Measurements from ENCODE around the gene GRIA4.
"Not testable (repeated sequence)": the region's sequence is repeated elsewhere in the genome, so short reads cannot be mapped to it uniquely, and the experiment has no call there.

GRIA4 gene

DNA sequence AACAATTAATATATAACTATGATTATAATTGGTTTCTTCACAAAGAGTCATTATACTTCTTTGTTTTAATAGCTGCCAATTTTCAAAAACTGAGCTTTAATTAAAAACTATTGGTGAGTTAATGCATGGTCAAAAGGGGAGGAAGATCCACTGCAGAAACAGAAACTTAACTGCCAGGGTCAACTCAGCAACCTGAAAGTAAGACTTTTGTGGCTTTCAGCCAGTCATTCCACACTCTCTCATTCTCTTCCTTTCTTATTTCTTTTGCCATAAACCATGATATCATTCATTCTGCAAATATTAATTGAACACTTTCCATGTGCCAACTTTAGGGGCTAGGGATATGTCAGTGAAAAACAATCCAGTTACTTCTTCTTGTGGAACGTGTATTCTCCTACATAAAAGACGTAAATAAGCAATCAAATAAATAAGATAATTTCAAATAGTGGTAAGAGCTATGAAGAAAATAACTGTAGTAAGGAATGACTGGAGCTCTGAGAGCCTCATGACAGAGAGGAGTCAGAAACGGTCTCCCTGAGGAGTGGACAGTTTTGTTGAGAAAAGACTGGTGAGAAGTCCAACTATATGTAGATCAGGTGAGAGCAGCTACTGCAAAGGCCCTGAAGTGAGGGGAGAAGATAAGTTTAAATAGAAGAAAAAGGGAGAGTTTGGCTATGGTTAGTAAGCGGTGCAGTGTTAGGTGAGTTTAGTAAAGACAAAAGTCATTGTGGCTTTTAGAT lies 130.5 kb downstream of the GRIA4 start:
- Histone ChIP-seq H3K36me3 (ENCODE audit: control insufficient read depth, insufficient read depth, low read length) (no peaks in the 10 kb centered on the region), H3K27ac (ENCODE audit: insufficient read depth, low read depth, low read length, poor library complexity, severe bottlenecking) (no peak overlapping the region), H3K4me1 (ENCODE audit: control insufficient read depth, insufficient read depth, low read length) (no peaks in the 10 kb centered on the region), H3K27me3 (ENCODE audit: control insufficient read depth, insufficient read depth, low read length, poor library complexity, severe bottlenecking) (no peaks in the 10 kb centered on the region), H3K9me3 (ENCODE audit: control insufficient read depth, low read length) (no peaks in the 10 kb centered on the region), H3K4me3 (ENCODE audit: insufficient read depth, low read depth, low read length) (no peak overlapping the region)
- WGBS, 2 experiments: 95 to 96% methylated on average over 2 of the region's 4 CpGs

DNA sequence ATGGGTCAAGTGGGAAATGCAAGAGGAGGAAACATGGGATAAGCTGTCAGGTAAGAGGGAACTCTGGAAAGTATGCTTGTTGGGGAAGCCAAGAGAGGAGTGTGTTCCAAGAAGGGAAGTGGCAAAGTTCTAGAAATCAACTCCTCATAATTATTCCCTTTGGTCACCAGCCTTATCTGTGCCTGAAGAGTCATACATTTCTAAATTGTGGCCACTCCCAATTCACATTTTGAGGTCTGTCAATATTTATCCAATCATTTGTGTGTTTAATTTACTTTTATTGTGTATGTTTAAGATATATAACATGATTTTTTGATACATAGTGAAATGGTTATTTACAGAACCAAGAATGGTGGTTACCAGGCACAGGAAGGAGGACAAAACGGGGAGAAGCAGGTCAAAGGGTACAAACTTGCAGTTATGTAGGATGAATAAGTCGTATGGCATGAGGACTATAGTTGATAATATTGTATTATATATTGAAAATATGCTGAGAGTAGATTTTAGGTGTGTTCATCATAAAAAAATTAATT lies 131.7 kb downstream of the GRIA4 start:
- Histone ChIP-seq H3K9me3 (ENCODE audit: control insufficient read depth, low read length) (no peaks in the 10 kb centered on the region), H3K27me3 (ENCODE audit: control insufficient read depth, insufficient read depth, low read length, poor library complexity, severe bottlenecking) (no peaks in the 10 kb centered on the region), H3K27ac (ENCODE audit: insufficient read depth, low read depth, low read length, poor library complexity, severe bottlenecking) (no peak overlapping the region), H3K4me1 (ENCODE audit: control insufficient read depth, insufficient read depth, low read length) (no peaks in the 10 kb centered on the region), H3K36me3 (ENCODE audit: control insufficient read depth, insufficient read depth, low read length) (no peaks in the 10 kb centered on the region), H3K4me3 (ENCODE audit: insufficient read depth, low read depth, low read length) (no peak overlapping the region)
- 93 to 94% methylated on average over 2 of the region's 2 CpGs for WGBS, 2 experiments

DNA sequence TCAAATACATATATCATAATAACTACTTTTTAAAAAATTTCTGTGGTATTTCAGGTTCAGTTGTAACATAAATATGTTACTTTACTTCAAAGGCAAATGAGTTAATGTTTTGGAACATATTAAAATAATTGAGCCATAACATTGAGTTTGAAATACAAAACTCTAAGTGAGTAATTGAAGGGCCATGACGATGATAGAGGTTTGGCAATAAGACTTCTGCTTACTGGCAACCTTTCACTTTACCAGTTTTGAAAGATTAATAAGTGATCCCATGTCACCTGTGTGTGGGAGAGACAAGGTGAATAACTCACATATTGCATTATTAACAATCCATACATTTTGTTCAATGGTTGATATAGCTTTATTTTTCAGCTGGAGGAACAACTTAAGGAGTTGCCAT lies 144.4 kb downstream of the GRIA4 start:
- Histone ChIP-seq H3K36me3 (ENCODE audit: control insufficient read depth, insufficient read depth, low read length) (no peaks in the 10 kb centered on the region), H3K27ac (ENCODE audit: insufficient read depth, low read depth, low read length, poor library complexity, severe bottlenecking) (no peak overlapping the region), H3K27me3 (ENCODE audit: control insufficient read depth, insufficient read depth, low read length, poor library complexity, severe bottlenecking) (no peaks in the 10 kb centered on the region), H3K4me3 (ENCODE audit: insufficient read depth, low read depth, low read length) (no peak overlapping the region), H3K4me1 (ENCODE audit: control insufficient read depth, insufficient read depth, low read length) (no peaks in the 10 kb centered on the region), H3K9me3 (ENCODE audit: control insufficient read depth, low read length) (no peaks in the 10 kb centered on the region)
- 67 to 95% methylated on average over 1 of the region's 1 CpG for WGBS, 2 experiments

DNA sequence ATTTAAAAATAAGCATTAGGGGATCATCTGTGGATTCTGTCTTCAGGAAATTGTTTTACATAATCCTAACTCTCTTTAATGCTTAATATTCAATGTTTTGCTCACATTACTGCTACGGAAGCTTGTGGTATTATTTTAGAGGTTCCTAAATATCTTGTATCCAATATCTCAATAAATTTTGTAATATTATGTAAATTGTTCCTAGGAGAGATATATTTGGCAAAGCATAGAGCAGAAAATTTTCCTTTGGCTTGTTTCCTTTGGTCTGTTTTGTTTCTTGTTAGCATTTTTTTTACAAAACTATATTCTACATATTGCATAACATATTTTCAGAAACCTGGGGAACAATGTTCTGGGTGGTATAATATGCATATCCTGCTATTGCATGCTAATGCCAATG lies 144.8 kb downstream of the GRIA4 start:
- H3K4me3 ChIP-seq (ENCODE audit: insufficient read depth, low read depth, low read length): no peak overlapping the region
- no peaks in the 10 kb centered on the region for H3K36me3 ChIP-seq (ENCODE audit: control insufficient read depth, insufficient read depth, low read length)
- H3K4me1 ChIP-seq (ENCODE audit: control insufficient read depth, insufficient read depth, low read length): no peaks in the 10 kb centered on the region
- H3K9me3 ChIP-seq (ENCODE audit: control insufficient read depth, low read length): no peaks in the 10 kb centered on the region
- no peaks in the 10 kb centered on the region for H3K27me3 ChIP-seq (ENCODE audit: control insufficient read depth, insufficient read depth, low read length, poor library complexity, severe bottlenecking)
- no peak overlapping the region for H3K27ac ChIP-seq (ENCODE audit: insufficient read depth, low read depth, low read length, poor library complexity, severe bottlenecking)
- WGBS, 2 experiments: no CpG with 5 or more reads among the region's 1 CpG

DNA sequence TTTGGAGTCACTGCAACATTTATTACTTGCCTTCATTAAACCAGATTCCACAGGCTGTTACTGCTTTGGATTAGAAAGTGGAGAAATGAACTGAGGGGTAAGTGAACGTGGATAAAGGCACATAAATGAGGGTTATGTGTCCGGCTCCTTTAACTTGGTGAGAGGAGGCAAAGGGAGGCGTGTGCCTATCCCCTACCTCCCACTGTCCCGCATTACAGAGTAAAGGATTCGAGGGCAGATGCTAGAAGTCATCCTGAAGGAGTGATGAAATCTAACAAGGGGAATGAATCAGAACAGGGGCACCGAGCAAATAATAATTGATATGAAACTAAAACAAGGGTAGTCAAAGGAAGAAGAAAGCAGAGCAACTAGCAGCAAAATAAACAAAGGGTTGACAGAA lies 147.2 kb downstream of the GRIA4 start:
- WGBS, 2 experiments: 80% methylated on average over 6 of the region's 6 CpGs
- Histone ChIP-seq H3K36me3 (ENCODE audit: control insufficient read depth, insufficient read depth, low read length) (no peaks in the 10 kb centered on the region), H3K9me3 (ENCODE audit: control insufficient read depth, low read length) (no peaks in the 10 kb centered on the region), H3K4me3 (ENCODE audit: insufficient read depth, low read depth, low read length) (no peak overlapping the region), H3K27ac (ENCODE audit: insufficient read depth, low read depth, low read length, poor library complexity, severe bottlenecking) (no peak overlapping the region), H3K4me1 (ENCODE audit: control insufficient read depth, insufficient read depth, low read length) (no peaks in the 10 kb centered on the region), H3K27me3 (ENCODE audit: control insufficient read depth, insufficient read depth, low read length, poor library complexity, severe bottlenecking) (no peaks in the 10 kb centered on the region)

DNA sequence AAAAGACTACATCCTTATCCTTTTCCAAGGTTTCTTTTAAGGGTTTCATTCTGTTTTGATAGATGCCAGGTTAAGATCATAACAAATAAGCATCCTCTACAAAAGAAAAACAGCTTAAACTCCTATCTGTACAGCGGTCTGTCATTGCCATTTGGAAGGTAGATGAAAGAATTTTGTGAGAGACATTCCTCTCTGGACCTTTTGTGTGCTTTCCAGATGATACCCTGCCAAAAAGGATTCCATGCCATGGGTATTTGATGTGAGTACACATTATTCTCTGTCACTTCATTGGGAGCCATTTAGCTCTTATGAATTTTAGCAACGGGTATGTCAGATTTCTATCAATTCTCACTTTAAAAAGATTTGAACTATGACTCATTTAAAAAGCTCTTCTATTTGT lies 153.7 kb downstream of the GRIA4 start:
- Histone ChIP-seq H3K27me3 (ENCODE audit: control insufficient read depth, insufficient read depth, low read length, poor library complexity, severe bottlenecking) (no peaks in the 10 kb centered on the region), H3K4me1 (ENCODE audit: control insufficient read depth, insufficient read depth, low read length) (no peaks in the 10 kb centered on the region), H3K4me3 (ENCODE audit: insufficient read depth, low read depth, low read length) (no peak overlapping the region), H3K36me3 (ENCODE audit: control insufficient read depth, insufficient read depth, low read length) (no peaks in the 10 kb centered on the region), H3K27ac (ENCODE audit: insufficient read depth, low read depth, low read length, poor library complexity, severe bottlenecking) (no peak overlapping the region), H3K9me3 (ENCODE audit: control insufficient read depth, low read length) (no peaks in the 10 kb centered on the region)
- whole genome bisulfite sequencing, 2 experiments: 94 to 100% methylated on average over 1 to 2 of the region's 2 CpGs

DNA sequence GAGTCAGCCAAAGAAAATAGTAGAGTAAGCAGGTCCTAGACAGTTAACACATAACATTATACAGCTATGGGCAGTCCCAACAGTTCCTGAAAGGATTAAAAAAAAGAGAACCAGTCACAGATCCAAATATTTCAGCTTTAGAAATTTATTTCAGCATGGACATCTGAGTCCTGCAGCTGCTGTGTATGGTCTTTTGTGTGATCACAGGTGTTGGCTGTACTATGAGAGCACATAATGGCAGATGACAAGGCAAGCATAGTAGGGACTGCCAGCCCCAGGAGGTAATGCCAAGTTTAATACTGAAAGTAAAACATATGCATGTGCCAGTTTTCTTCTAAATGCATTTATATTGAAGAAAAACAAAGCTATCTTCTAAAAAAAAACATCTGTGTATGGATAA lies 158.1 kb downstream of the GRIA4 start:
- H3K27ac ChIP-seq (ENCODE audit: insufficient read depth, low read depth, low read length, poor library complexity, severe bottlenecking): no peak overlapping the region
- H3K27me3 ChIP-seq (ENCODE audit: control insufficient read depth, insufficient read depth, low read length, poor library complexity, severe bottlenecking): no peaks in the 10 kb centered on the region

DNA sequence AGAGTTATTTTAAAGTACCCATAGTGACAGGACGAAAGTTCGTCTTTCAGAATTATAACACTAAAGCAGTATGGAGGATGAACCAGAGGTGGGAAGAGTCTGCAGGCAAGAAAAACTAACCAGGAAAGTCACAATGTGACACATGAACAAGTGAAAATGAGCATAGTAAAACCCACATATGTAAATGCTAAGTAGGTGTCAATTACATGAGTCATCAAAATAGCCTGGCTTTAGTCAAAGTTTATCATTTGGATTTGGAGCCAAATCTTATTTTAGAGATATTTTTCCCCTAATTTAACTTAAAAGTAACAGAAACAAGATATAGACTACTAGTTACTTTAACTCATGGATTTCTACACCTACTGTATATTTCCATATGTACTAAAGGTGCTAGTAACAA lies 159.8 kb downstream of the GRIA4 start:
- WGBS, 2 experiments: 94 to 100% methylated on average over 2 of the region's 2 CpGs

More for the DNA sequence above, 158.1 kb downstream of the GRIA4 start:
- no peaks in the 10 kb centered on the region for H3K9me3 ChIP-seq (ENCODE audit: control insufficient read depth, low read length)
- no peaks in the 10 kb centered on the region for H3K36me3 ChIP-seq (ENCODE audit: control insufficient read depth, insufficient read depth, low read length)
- no peak overlapping the region for H3K4me3 ChIP-seq (ENCODE audit: insufficient read depth, low read depth, low read length)
- H3K4me1 ChIP-seq (ENCODE audit: control insufficient read depth, insufficient read depth, low read length): no peaks in the 10 kb centered on the region

DNA sequence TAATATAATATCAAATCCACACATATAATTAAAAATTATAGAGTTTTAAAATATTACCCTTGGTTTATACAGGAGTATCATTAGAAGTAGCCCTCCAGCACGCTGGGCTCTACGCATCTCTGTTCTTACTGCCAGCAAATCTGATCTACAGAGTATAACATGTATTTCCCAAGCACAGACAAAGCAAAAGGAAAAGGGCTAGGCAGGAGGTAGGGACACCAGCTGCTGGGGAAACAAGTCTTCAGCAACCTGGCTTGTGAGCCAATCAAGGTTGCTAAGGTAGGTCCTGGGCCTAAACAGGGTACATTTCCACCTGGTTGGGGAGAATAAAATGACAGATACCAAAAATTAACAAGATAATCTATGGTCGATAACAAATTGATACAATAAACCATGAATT lies 163.6 kb downstream of the GRIA4 start:
- not testable (repeated sequence) for H3K4me1 ChIP-seq (ENCODE audit: control insufficient read depth, insufficient read depth, low read length); H3K4me3 ChIP-seq (ENCODE audit: insufficient read depth, low read depth, low read length); H3K9me3 ChIP-seq (ENCODE audit: control insufficient read depth, low read length); H3K27me3 ChIP-seq (ENCODE audit: control insufficient read depth, insufficient read depth, low read length, poor library complexity, severe bottlenecking); H3K27ac ChIP-seq (ENCODE audit: insufficient read depth, low read depth, low read length, poor library complexity, severe bottlenecking); H3K36me3 ChIP-seq (ENCODE audit: control insufficient read depth, insufficient read depth, low read length)
- WGBS, 2 experiments: 92 to 100% methylated on average over 2 of the region's 3 CpGs

More for the DNA sequence above, 159.8 kb downstream of the GRIA4 start:
- Histone ChIP-seq H3K27ac (ENCODE audit: insufficient read depth, low read depth, low read length, poor library complexity, severe bottlenecking) (no peak overlapping the region), H3K4me1 (ENCODE audit: control insufficient read depth, insufficient read depth, low read length) (no peaks in the 10 kb centered on the region), H3K9me3 (ENCODE audit: control insufficient read depth, low read length) (no peaks in the 10 kb centered on the region), H3K27me3 (ENCODE audit: control insufficient read depth, insufficient read depth, low read length, poor library complexity, severe bottlenecking) (no peaks in the 10 kb centered on the region), H3K4me3 (ENCODE audit: insufficient read depth, low read depth, low read length) (no peak overlapping the region), H3K36me3 (ENCODE audit: control insufficient read depth, insufficient read depth, low read length) (no peaks in the 10 kb centered on the region)

DNA sequence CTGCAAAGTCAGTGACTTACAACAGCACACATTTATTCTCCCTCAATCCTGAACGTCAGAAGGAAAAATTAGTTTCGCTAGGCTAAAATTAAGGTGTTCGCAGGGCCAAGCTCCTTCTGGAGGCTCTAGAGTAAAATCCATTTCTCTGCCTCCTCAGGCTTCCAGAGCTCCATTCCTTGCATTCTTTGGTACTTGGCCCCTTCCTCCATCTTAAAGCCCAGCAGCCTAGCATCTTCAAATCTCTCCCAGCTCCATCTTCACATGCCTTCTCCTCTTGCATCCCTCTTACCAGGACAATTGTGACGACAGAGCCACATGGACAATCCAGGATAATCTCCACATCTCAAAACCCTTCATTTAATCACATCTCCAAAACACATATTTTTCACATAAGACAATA lies 165.0 kb downstream of the GRIA4 start:
- 92 to 95% methylated on average over 4 of the region's 4 CpGs for WGBS, 2 experiments
- no peak overlapping the region for H3K27ac ChIP-seq (ENCODE audit: insufficient read depth, low read depth, low read length, poor library complexity, severe bottlenecking)
- H3K27me3 ChIP-seq (ENCODE audit: control insufficient read depth, insufficient read depth, low read length, poor library complexity, severe bottlenecking): no peaks in the 10 kb centered on the region
- no peaks in the 10 kb centered on the region for H3K36me3 ChIP-seq (ENCODE audit: control insufficient read depth, insufficient read depth, low read length)
- H3K4me3 ChIP-seq (ENCODE audit: insufficient read depth, low read depth, low read length): no peak overlapping the region
- no peaks in the 10 kb centered on the region for H3K4me1 ChIP-seq (ENCODE audit: control insufficient read depth, insufficient read depth, low read length)
- H3K9me3 ChIP-seq (ENCODE audit: control insufficient read depth, low read length): no peaks in the 10 kb centered on the region

Data from ectodermal cell (in vitro differentiated cells).